NCI-H2029 treated with DMSO at 0.1 percent for 48 hours (cell line): ENCODE results near the gene NTPCR.

Source experiments
- DNase-seq: peaks from one replicate; lab custom pipeline; 2025; lab: John Stamatoyannopoulos, UW

The NTPCR gene

GRCh38 chr1:232962761-232963745 is 12.6 kb downstream of the NTPCR start:
- DNase-seq: no peak

- DNase-seq: no peak
Measured at GRCh38 chr1:232964601-232965000, 14.2 kb downstream of the NTPCR start.

GRCh38 chr1:232965124-232965911 is 14.9 kb downstream of the NTPCR start:
- DNase-seq: no peak

GRCh38 chr1:232965912-232966217 is 15.5 kb downstream of the NTPCR start:
- no peak for DNase-seq

DNA sequence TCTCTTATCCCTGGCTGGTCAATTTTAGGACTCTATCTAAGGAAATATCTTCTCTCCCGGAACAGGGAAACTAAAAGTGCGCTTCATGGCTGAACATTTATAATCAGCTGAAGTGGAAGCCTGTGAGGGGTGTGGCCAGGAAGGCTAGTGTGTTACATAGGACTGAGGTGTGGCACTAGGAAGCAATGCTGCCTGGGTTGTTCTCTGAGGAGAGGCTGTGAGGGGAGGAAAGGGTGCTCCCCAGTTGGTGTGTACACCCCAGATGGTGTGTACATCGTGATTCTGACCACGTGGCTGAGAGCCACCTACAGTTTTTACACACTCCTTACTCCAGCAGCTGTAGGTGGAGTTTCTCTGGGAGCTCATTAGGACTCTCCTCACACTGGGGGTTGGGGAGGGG is 16.3 kb downstream of the NTPCR start:
- no peak for DNase-seq

GRCh38 chr1:232968391-232968790 is 18.0 kb downstream of the NTPCR start:
- DNase-seq: no peak

GRCh38 chr1:232968965-232969364 is 18.6 kb downstream of the NTPCR start:
- DNase-seq: peak; percentile 22

DNA sequence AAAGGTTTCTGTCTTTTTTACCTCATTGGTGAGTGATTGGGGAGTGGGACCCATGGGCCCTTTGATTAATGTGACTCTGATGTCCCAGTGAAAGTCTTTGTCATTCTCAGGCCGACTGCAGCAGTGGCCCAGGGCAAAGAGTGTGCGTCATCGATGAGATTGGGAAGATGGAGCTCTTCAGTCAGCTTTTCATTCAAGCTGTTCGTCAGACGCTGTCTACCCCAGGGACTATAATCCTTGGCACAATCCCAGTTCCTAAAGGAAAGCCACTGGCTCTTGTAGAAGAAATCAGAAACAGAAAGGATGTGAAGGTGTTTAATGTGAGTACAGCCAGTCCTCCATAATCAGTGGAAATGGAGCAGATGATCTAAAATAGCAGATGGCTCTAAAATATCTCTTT is 19.4 kb downstream of the NTPCR start:
- DNase-seq: no peak

DNA sequence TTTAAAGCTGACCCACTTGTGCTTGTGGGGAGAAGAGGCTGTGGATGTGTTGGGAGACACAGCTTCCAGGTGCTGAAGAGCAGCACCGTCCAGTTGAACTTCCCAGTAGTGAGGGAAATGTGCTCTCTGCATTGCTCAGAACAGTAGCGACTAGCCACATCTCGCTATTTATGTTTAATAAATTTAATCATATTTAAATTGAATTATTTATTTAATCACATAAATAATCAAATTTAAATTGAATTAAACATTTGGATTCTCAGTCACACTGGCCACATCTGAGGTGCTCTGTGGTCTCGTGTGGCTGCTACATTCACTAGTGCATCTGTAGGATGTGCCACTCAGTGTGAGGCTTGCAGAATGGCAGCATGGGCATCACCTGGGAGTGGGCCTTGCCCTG is 20.1 kb downstream of the NTPCR start:
- no peak for DNase-seq

- DNase-seq: no peak
Measured at GRCh38 chr1:232973652-232974611, 23.5 kb downstream of the NTPCR start.

- no peak for DNase-seq
Measured at GRCh38 chr1:232974971-232975370, 24.6 kb downstream of the NTPCR start.

DNA sequence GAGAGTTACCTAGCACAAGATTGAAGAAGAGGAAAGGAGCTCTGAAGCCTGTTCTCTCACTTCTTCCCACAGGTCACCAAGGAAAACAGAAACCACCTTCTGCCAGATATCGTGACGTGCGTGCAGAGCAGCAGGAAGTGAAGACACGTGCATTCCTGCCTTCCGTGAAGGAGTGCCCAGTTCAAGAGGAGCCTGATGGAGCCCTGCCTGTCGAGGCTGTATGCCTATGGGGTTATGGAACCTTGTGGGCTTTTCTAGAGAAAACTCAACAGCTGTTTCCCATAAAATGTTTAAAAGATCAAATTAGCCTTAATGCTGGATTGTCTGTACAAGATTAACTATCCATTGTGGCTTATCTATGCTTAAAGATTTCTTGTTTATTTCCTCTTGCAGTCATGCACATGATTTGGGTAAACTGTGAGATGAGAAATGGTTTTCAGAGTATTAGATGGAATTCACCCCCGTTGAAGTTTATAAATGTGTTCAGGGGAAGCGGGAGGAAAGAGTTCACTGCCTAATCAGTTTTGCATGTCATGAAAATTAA is 27.8 kb downstream of the NTPCR start:
- DNase-seq: no peak

GRCh38 chr1:232978815-232979214 is 28.4 kb downstream of the NTPCR start:
- DNase-seq: no peak

DNA sequence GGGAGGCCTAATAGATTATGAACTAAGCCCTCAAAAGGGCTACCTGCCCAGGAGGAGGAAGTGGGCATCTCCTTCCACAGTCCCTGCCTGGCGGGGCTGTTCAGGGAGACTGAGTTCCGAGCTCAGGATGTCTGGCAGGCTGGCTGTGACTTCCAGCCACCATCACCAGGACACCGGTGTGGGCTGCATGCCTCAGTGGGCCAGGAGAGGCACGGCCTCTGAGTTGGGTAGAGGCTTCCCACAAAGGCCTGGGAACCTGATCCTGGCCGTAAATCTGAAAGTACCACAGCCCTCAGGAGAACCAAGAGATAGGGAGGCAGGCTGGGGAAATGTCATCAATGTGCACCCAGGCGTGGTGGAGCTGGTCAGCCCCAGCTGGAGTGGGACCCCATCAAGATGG is 29.1 kb downstream of the NTPCR start:
- DNase-seq: no peak

GRCh38 chr1:232980355-232980978 is 30.1 kb downstream of the NTPCR start:
- no peak for DNase-seq

DNA sequence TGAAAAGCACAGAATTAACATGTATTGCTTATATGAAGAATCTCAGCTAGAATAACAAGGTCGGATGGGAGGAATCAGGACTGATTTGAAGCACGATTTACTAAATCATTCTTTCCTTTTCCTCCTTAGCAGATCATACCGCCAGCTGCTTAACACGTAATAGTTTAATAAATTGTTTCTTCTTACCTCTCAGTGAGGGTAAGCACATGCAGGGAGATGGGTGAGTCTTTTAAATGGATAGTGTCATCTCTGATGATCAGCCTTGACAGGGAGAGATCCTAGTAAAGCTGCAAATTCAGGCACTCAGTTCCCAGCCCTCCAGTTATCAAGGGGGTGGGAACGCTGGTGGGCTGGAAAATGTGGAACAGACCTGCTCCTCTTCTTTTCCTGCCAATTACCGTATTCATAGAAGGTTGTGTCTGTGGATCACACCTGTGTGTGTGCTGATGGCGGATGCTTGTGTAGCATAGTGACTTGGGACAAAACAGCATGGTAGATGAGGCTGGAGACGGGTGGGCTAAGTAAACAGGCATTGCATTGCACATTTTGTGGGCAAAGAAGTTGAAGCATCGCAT is 30.7 kb downstream of the NTPCR start:
- DNase-seq: no peak

DNA sequence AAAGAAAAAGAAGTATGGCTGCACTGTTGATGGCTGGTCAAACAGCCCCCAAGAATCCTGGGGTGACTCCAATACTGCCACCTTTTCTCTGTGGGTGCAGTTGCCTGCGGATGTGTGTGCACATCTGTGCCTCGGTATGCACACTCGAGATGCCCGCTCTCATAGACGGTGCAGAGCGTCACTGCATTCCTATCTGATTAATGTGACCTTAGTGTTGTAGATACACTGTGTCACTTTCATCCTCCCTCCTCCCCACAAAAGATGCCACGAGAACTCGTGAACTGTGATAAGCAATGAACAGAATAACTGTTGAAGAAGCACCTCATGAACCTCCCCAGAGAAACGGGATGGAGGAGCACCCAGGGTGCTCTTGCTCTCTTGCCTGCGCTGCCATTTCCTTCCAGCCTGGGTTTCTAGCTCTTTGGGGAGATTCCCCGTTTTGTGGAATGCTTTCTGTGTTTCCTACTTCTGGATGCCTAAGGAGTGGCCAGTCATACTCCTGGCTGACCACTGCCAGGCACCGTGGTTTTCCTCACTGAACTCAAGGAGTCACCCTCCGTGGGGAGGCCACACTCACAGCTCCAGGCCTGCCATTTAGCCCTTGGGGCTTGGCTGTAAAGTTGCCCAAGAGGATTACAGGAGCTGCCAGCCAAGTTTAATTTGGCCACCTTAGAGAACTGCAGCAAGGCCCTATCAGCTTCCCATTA is 32.0 kb downstream of the NTPCR start:
- no peak for DNase-seq

GRCh38 chr1:232983375-232983774 is 33.0 kb downstream of the NTPCR start:
- no peak for DNase-seq

GRCh38 chr1:232983817-232984567 is 33.6 kb downstream of the NTPCR start:
- DNase-seq: no peak
